ENCODE results near the gene BRINP3.
"Not testable (repeated sequence)": the region's sequence is repeated elsewhere in the genome, so short reads cannot be mapped to it uniquely, and the experiment has no call there.

BRINP3 gene

DNA sequence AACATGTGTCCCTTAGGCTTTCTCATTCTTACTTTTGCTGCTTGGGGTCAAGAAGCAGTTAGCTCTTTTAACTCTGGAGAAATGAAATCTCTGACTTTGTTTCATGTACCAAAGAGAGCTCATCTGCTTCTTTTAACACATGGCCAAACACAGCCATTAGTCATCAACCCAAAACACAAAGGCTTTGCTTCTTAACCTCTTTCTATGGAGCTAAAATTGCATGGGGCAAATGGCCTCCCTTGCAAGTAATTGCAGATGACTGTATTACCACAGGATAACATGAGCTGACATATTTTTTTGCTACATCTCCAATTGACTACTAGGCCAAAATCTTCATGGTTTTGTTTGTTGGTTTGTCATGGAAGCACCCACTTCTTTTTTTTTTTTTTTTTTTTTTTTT, 300.9 kb downstream of the BRINP3 start:
- DNase-seq = no peak

DNA sequence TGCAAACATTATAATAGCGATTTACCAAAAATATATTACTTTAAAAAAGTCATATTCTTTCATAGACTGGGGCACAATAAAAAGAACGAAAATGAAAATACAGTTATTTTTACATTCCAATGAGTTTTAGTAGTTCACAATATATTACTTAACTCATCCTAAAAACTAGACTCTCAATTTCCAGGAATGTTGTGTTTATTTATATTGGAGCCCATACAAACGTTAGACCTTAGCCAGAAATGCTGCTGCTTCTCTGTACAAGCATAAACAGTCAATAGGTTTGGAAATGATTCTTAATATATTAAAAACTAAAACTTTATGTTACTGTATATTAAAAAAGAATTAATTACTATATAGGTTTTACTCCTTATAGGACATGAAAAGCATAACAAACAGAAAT, 302.3 kb downstream of the BRINP3 start:
- DNase-seq = no peak

DNA sequence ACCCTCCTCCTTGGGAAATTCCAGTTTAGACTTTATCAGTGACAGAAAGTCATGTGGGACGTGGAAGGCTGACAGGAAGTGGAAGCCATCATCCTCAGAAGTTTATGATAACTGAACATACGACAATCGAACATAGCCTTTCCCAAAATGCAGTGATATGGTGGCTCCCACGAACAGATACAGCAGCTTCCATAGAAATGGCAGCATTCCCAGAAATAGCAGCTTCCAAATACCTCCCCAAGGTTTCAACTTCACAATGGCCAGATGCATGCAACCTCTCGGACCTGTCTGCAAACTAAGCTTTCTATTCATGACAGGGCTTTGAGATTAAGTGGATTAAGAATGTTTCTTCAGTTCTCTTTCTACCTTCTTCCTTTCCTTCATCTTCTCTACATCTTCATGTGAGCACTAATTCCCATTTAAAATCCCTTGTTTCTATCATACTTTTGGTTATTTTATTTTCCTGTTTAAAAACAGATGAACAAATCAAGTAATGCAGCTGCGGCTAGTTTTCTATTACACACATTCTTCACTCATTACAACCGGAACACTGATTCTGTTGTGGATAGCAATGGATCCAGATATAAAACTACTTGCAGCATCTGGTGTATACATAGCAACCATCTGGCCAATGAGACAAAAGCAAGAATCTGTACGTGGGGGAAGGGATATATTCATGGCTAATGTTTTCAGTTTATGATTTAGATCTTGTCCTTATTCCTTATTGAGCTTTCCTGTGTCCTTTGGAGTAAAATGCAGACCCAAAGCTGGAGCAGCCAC, 304.8 kb downstream of the BRINP3 start:
- DNase-seq = no peak

DNA sequence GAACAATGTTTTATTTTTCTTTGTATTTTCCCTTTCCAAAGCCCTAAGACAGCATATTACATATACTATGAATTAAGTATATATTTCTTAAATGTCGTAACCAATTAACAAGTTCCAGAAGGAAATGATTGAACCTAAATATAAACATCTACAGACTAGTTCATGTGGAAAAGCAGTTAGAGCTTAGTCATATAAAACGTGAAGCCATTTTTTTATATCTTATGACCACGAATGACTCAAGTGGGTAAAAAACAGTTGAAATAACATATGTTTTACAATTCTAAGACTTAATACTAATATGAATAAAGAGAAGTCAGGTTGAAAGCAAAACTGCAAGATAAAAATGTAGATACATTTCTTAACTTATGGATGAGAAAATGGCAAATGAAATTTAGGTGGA, 307.3 kb downstream of the BRINP3 start:
- no peak for DNase-seq

DNA sequence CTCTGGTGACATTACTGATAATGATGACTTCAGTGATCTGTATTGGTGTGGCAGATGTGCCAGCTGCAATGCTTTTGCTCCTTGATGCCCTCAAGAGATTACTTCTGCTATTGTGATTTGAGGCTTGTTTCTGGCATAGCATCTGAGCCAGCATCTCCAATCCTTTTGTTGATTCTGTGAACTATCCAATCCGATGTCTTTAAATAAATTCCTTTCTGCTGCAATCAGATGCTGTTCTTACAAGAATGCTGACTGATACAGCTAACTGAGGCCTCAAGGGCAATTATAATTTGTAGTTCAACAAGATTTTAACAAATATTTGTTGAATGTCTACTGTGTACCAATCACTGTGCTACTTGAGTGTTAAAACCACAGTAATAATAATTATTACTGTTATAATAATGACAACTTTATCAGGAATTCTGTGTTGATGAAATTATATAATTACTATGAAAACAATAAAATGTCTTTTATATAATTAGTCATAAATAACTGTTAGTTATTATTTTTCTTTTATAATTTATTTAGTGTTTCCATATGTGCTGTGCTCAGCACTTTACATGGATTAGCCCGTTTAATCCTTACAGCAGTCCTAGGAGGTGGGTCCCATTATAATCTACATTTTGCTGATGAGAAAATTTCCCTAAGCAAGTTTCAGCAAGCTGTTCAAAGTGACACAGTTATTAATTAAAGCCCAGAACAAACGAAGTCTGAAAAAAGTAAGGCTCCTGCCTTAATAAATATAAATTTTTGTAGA, 308.2 kb downstream of the BRINP3 start:
- no peak for DNase-seq

DNA sequence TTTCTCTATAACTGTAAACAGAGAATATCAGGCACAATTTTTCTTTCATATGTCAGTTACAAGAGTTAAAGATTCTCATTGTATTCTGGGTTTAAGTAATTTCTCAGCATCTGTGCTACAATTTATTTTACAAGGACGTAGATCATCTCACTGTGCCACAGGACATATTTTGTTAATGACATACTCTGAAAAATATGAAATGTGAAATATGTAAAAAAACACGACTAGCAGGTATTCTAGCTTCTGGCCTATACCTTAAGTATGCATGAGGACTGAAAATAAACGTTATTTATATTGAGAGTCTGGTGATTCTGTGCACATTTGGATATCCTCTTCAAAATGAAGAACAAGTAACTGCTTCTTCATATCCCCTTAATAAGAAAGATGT, 308.8 kb downstream of the BRINP3 start:
- DNase-seq = no peak

DNA sequence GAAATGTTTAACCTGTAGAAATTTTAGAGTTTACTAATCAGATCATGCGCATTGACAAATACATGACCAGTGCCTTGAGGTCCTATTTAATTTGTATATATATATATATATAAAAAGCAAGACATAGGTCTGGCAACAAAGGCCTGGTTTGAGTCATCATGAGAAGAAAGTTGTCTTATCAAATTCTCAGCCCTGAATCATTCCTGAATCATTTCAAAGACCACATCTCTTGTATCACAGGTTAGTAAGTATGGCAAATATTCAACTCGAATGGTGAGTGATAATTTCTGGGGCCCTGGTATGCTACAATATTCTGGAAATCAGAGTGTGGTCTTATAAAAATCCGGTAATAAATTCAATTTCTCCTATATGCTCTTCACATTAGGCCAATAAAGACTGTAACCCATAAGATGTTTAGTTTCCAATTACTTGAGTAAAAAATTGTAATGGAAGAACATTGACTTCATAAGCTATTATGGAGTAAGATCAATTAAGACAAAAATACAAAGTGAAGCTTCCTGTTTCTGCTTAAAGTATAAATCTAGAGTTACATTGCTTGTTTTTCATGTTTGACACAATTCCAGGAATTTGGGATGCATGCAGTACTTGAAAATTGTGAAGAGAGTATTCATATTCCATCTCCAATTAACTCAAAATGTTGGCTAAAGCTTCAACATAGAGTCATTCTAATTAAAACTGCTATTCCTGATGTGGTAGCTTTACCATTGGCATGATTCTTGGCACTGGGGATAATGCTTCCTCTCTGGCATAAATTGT, 309.4 kb downstream of the BRINP3 start:
- DNase-seq = no peak

DNA sequence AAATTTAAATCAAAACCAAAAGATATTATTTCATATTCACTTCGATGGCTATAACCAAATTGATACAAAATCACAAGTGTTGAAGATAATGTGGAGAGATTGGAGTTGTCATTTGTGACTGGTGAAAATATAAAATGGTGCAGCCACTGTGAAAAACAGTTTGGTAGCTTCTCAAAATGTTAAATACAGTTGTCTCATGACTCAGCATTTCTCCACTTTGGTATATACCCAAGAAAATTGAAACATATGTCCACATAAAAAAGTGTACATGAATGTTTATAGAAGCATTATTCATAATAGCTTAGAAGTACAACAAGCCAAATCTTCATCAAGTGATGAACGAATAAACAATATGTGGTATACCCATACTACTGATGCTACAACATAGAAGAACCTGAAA, 318.5 kb downstream of the BRINP3 start:
- DNase-seq = no peak

DNA sequence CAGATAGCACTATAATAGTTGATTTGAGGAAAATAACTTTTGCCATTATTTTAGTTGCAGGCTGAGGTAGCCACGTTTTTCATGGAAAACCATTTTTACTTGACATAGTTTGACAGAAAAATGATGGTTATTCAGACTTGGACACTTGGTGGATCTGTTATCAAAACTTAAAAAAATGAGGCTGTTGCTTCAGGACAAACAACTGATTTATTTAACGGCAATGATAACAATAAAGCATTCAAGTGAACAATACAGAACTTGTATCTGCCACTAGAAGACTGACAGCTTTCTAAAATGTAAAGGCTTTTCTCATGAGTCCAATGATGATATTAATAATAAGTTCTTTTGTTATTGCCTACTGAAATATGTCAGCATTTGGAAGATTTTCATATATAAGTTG, 322.9 kb downstream of the BRINP3 start:
- no peak for DNase-seq

DNA sequence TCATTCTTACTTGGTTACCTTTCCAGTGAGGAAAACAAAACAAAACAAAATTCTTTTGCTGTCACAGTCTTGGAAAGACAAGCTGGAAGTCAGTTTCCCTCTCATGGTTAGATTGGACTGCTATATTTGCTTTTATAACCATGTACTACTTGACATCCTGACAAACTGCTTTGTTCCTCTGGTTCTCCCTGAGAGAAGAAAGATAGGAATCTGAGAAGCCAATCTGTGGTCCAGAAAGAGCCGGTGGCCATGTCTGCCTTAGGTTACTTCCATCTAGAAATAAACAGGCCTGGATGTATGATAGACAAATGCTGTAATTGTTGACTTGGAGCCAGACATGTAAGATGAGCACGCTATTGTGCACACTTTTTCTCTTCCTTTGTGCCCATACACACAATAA, 330.0 kb downstream of the BRINP3 start:
- DNase-seq = no peak

DNA sequence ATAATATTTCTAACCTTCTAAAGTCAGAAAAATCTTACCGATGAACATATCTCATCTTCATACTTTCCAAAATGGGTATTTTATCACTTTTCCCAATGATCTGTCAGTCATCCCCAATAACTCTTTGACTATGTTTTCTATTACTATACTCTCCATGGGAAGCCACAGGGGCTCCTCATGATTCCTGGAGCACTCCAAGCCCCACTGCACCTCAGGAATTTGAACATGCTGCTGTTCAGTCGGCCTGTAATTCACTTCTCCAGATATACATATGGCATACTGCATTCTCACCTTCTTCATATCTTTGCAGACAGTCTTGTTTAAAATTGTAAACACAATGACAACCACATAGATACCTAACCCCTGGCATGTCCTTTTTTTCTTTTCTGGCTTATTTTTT, 333.0 kb downstream of the BRINP3 start:
- no peak for DNase-seq

DNA sequence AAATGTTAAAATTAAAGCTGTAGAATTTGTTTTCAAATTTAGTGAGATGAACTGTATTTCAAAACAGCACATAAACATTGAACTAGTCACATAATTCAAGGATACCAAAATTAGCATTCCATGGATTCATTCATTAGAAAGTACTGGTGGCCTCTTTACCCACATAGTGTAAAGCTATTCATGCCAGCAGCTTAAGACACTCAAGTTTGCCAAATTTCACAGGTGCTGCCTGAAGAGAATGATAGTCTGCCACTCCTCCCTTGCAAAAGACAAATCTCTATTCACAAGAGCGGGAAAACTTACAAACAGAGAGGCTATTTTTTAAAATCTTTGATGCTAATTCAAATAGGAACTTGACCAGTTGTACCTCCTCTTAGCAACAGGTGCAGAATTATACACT, 337.0 kb downstream of the BRINP3 start:
- no peak for DNase-seq

DNA sequence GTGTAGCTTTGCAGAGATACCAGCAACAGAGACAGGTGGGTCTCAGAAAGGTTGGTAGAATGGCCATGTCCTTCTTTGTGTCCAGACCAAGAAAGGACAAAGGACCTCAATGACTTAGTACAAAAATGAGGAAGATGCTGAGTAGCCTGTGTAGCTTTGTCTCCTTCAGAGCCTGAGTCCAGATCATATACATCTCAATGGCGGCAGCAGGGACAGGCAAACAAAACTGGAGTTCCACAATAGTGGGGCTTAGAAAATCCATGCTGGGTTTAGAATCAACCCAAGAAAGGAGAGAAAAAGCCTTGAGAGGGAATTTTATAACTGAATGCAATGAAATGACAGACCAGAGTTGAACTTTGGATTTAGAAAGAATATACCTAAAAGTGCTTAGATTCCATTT, 339.0 kb downstream of the BRINP3 start:
- no peak for DNase-seq

DNA sequence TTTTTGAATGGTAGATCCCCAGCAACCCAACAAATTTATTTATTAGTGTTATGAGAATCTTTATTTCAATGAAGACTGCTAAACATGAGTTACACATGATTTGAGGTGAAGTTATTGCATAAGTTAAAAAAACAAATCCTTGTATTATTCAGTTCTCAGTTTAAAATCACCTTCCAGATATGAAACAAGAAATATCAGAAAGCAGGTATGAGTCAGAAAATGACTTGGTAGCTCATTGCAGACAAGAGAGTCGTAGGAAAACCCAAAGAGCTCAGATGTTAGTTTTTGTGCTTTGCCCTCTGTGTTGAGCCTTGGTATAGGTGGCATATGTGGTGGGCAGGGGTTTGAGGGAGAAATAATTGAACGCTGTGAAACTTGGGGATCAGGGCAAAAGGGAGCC, 339.4 kb downstream of the BRINP3 start:
- DNase-seq = no peak

DNA sequence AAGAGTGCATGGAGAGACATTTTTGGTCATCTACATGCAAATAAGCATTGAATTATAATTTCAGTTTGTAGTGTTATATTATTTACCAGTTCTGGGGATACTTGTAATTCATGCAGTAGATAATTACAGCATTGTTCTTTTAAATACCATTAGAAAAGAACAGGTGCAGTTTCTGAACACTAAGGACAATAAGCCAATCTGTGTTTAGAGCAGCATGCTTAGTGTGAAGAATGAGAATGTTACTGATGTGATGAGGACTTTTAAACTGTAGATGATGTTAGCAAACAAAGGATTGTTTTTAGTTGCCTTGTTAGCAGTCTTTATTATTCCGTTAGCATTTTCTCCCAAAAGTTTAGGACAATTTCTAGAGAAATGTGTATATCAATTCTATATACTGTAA, 348.3 kb downstream of the BRINP3 start:
- no peak for DNase-seq

DNA sequence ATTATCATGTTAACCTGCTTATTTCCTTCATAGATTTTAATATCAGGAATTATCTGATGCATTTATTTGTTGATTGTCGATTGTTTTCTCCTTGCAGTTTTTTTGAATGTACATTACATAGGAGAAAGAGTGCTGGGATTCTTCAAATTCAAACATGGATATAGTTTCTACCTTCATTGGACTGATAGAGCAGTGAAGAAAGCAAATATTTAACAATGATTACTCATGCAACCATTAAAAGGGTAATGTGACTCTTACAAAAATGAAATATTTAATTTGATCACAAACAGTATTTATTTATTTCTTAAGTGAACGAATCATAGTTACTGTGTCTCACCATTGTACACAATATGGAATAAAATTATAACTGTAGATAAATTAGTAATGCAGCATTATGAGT, 350.9 kb downstream of the BRINP3 start:
- DNase-seq = no peak

DNA sequence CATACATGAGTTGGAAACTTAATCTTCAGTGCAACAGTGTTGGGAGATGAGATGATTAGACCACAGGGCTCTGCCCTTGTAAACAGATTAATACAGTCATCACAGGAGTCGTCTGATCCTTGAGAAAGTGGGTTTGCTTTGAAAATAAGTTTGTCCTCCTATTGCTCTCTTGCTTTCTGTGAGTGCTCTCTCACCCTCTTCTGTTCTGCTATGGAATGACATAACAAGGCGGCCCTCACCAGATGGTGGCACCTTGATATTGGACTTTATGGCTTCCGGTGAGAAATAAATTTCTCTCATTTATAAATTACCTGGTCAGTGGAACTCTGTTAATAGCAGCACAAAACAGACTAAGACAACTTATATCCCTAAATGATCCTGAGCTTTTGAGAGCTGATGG, 353.6 kb downstream of the BRINP3 start:
- no peak for DNase-seq

DNA sequence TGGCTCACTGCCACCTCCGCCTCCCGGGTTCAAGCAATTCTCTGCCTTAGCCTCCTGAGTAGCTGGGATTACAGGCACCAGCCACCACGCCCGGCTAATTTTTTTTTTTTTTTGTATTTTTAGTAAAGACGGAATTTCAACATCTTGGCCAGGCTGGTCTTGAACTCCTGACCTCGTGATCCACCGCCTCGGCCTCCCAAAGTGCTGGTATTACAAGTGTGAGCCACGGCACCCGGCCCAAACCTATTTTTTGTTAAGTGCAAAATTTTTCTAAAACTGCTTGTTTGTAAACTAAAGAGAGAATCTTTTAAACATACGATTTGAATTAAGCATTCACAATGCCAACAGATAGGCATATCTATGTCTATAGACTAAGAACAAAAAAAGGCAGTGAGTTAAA, 357.1 kb downstream of the BRINP3 start:
- DNase-seq = not testable (repeated sequence)

DNA sequence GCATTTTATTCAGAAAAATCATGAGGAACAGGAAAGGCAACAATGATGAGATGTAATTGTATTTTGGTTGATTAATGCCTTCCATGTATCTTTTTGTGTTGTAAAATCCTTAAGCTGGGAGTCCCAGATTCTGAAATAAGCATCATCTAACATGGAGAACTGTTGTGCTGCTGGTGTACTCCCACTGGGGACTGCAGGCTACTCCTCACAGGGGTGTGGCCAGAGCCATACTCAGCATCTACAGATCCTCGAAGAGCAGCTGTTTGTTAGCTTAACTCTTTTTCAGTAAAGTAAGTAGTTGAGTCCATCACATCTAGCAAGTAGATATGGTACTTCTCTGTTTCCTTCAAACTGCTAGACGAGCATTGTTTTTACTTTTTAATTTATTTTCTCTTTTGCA, 358.0 kb downstream of the BRINP3 start:
- DNase-seq = no peak

DNA sequence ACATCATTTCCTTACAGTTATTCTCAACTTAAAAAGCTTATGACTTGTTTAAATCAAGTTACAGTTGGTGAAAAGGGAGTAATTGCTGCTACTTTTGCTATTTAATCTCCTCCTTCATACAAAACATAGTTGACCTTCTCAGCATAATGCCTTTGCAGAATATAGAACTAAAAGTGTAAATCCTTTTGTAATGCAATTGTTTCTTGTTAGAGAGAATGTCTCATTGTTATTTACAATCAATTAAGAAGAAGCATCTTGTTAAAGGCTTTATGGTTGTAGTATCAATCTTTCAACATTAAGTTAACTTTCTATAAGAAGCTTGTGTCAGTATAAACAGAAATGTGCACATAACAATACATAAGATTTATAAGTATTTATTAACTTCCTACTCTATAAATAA, 360.7 kb downstream of the BRINP3 start:
- no peak for DNase-seq

DNA sequence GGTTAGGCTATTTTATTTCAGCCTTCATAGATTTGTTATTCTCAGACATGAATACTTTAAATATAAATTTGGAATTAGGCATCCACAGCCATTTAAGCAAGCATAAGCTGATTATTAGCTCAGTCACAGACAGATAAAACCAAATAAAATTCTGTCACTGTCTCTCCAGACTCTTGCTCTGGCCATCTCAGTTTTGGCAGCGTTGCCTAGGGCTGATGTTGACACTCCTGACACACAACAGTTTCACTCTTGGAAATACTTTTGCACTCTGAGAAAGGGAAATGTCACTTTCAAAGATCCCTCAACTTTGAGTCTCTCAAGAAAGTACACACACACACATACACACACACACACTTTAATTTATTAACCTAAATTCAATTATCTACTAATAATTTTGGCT, 372.7 kb downstream of the BRINP3 start:
- no peak for DNase-seq

DNA sequence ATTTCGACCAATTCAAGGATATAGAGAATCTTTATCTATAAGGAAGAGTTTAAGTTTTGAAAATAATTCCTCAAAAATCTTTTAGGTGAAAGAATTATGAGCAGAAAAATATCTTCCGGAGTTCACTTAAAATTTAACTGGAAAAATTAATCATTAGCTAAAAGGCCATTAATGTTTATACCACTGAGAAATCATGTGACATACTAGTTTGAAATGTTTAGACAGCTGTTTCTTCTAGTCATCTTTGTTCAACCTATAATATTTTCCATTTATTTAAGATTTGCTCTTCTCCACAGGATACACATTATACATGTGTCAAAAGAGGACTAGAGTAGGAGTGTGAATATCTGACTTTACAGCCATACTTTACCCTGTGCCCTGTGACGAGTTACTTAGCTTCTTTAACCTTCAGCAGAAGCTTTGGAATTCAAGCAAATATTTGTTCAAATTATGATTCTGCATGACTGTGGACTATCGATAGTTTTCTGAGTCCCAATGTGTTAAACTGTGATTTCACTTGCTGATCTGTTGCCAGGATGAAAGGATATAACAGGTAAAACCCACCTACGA, 374.8 kb downstream of the BRINP3 start:
- no peak for DNase-seq

DNA sequence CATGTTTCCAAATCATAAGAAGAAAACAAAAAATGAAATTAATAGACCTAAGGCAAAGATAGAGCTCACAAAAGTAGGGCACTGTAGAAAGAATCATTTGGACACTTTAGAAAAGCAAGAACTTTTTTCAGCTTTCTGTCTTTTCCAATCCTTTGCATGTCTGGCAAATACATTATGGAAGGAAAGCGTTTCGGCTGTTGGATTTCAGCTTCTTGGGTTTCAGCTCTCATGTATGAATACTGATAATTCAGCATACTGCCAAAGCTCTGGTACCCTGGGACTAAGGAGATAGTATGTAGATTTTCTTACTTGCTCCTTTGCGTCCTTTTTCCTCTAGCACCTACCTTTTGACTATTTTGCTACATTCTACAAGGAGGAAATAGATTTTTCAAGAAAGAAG, 375.9 kb downstream of the BRINP3 start:
- no peak for DNase-seq

DNA sequence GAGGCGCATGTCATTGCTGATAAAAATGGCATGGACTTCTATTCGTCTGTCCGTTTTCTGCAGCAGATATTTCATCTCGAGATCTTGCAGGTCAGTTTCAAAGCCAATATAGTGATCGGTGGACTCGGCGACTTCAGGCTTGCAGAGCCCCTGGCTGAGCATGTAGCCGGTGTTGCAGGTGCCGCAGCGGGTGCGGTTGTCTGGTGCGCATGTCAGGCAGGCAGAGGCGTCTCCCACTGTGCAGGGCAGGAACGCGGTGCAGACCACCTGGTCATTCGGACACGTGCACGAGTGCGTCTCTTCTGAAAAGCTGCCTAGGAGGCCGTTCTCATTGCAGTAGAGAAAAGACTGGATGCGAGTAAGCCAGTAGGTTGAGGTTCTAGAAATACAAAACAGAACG, 378.9 kb downstream of the BRINP3 start:
- no peak for DNase-seq
